HepG2 (cell line): Measurements from ENCODE around the gene ACSS1. TPM values are rescaled to one million over a fixed set of nuclear protein-coding genes. Genes with fewer than 3 reads are reported as not detected.

ENCODE experiments used
- GMEB1 ChIP-seq: sonication (generic); formaldehyde crosslinking; IDR thresholded peaks from 2 replicates; pipeline ENCODE4 v1.5.1; 2020; ENCODE audit warnings: missing genetic modification reagents, mild to moderate bottlenecking, borderline replicate concordance
- PHB2 ChIP-seq: fragments of 450-650 bp; IDR thresholded peaks from 2 replicates; pipeline ENCODE4 v1.6.1; 2018; ENCODE audit not compliant: partially characterized antibody
- PHF5A ChIP-seq: IDR thresholded peaks from one replicate; pipeline ENCODE4 v1.6.1; 2018; ENCODE audit warnings: low read depth, missing genetic modification reagents; ENCODE audit not compliant: unreplicated experiment
- POLR2AphosphoS2 ChIP-seq: IDR thresholded peaks from 2 replicates; pipeline ENCODE4 v1.6.1; 2011; ENCODE audit warnings: low read depth, low read length, improper control_type of control experiment
- ZBTB10 ChIP-seq: sonication (generic); formaldehyde crosslinking; IDR thresholded peaks from 2 replicates; pipeline ENCODE4 v1.4.0; 2020; ENCODE audit warnings: missing genetic modification reagents, borderline replicate concordance
- ZFAT ChIP-seq: sonication (generic); formaldehyde crosslinking; conservative IDR thresholded peaks from 2 replicates; pipeline ENCODE4 v1.8.1; 2023; ENCODE audit warnings: missing genetic modification reagents, inconsistent platforms
- ZFP36L2 ChIP-seq: sonication (generic); formaldehyde crosslinking; IDR thresholded peaks from 2 replicates; pipeline ENCODE4 v1.4.0; 2020; ENCODE audit warnings: missing genetic modification reagents
- ZNF275 ChIP-seq: sonication (generic); formaldehyde crosslinking; IDR thresholded peaks from 2 replicates; pipeline ENCODE4 v1.8.0; 2022; ENCODE audit warnings: missing genetic modification reagents, mild to moderate bottlenecking, inconsistent platforms, borderline replicate concordance
- ZNF318 ChIP-seq: sonication (generic); formaldehyde crosslinking; IDR thresholded peaks from 2 replicates; pipeline ENCODE4 v1.4.0; 2020; ENCODE audit warnings: mild to moderate bottlenecking, missing genetic modification reagents
- ZNF362 ChIP-seq: sonication (generic); formaldehyde crosslinking; IDR thresholded peaks from 2 replicates; pipeline ENCODE4 v1.4.0; 2020; ENCODE audit warnings: missing genetic modification reagents, mild to moderate bottlenecking, borderline replicate concordance
- ZNF549 ChIP-seq: sonication (generic); formaldehyde crosslinking; IDR thresholded peaks from 2 replicates; pipeline ENCODE4 v1.5.0; 2020; ENCODE audit warnings: missing genetic modification reagents
- ZNF619 ChIP-seq: sonication (generic); formaldehyde crosslinking; IDR thresholded peaks from 2 replicates; pipeline ENCODE4 v1.4.0; 2020; ENCODE audit warnings: mild to moderate bottlenecking, missing genetic modification reagents
- ZNF674 ChIP-seq: sonication (generic); formaldehyde crosslinking; IDR thresholded peaks from 2 replicates; pipeline ENCODE4 v1.5.0; 2020; ENCODE audit warnings: low read depth, mild to moderate bottlenecking, missing genetic modification reagents
- ZSCAN22 ChIP-seq: sonication (generic); formaldehyde crosslinking; IDR thresholded peaks from 2 replicates; pipeline ENCODE4 v1.4.0; 2020; ENCODE audit warnings: mild to moderate bottlenecking, missing genetic modification reagents
- polyA plus RNA-seq, 8 experiments: library from polyadenylated mRNA; depleted of rRNA in 3 of 8; stranded (reverse) in 7 of 8; unstranded in 1 of 8; fragments of >200 nt; fragmentation: Illumina TruSeq in 4 of 8; extraction: Trizol in 4 of 8; gene quantifications; 2 replicates each; pipeline versions ENCODE4 v1.2.1 to v1.2.3, GENCODE V29; 2011 to 2016; ENCODE audit warnings: low read depth in 4 of 8, missing spikeins in 1 of 8, mixed read lengths in 1 of 8; ENCODE audit not compliant: insufficient read depth in 1 of 8
- total RNA-seq, 5 experiments: library from RNA; depleted of rRNA; stranded (reverse); fragments of >200 nt; fragmentation: Illumina TruSeq; extraction: Trizol; gene quantifications; 2 replicates each; pipeline ENCODE4 v1.2.3, GENCODE V29; 2016; ENCODE audit warnings: low read depth in 1 of 5

Gene ACSS1
- total and polyA plus RNA-seq, 2 of the 13 experiments (the other 11 are each of a cell fraction or from before 2014, with no cell fraction given): 15.2 to 41.6 TPM

GRCh38 chr20:25033265-25033923 lies 24.5 kb downstream of the ACSS1 start (continued):
- TF ChIP-seq GMEB1: no peak
- TF ChIP-seq PHB2: no peak
- no peak for TF ChIP-seq ZNF362 (CRISPR knock-in tag)
- no peak for TF ChIP-seq ZBTB10 (CRISPR knock-in tag)
- TF ChIP-seq ZNF549 (CRISPR knock-in tag): no peak
- no peak for TF ChIP-seq ZNF619 (CRISPR knock-in tag)
- TF ChIP-seq ZNF674: no peak
- no peak for TF ChIP-seq POLR2AphosphoS2
- no peak for TF ChIP-seq ZNF318 (CRISPR knock-in tag)
- TF ChIP-seq PHF5A (CRISPR knock-in tag): no peak
- TF ChIP-seq ZFP36L2: no peak
- TF ChIP-seq ZFAT (CRISPR knock-in tag): no peak
- no peak for TF ChIP-seq ZNF275 (CRISPR knock-in tag)
- TF ChIP-seq ZSCAN22 (CRISPR knock-in tag): no peak
